Iris pigment epithelial cell (primary cell): ENCODE results near the gene AIRE.
"Not testable (repeated sequence)": the region's sequence is repeated elsewhere in the genome, so short reads cannot be mapped to it uniquely, and the experiment has no call there.

ENCODE experiments used
- DNase-seq: peaks from one replicate; pipeline ENCODE4 v3.0.0-alpha.2; 2011; ENCODE audit warnings: low read depth

The AIRE gene

GRCh38 chr21:44267655-44268142, 18.0 kb upstream of the AIRE start:
- no peak for DNase-seq

GRCh38 chr21:44269090-44269489, 16.6 kb upstream of the AIRE start:
- DNase-seq = no peak

- no peak for DNase-seq
Measured at GRCh38 chr21:44271558-44272283, 14.0 kb upstream of the AIRE start.

GRCh38 chr21:44272284-44272858, 13.3 kb upstream of the AIRE start:
- no peak for DNase-seq

GRCh38 chr21:44273046-44273445, 12.6 kb upstream of the AIRE start:
- DNase-seq = no peak

- no peak for DNase-seq
Measured at GRCh38 chr21:44275041-44275440, 10.6 kb upstream of the AIRE start.

- no peak for DNase-seq
Measured at GRCh38 chr21:44279354-44280260, 6.1 kb upstream of the AIRE start.

GRCh38 chr21:44281801-44282200, 3.9 kb upstream of the AIRE start:
- DNase-seq = no peak

- no peak for DNase-seq
Measured at GRCh38 chr21:44282370-44282769, 3.3 kb upstream of the AIRE start.

GRCh38 chr21:44283211-44283785, 2.4 kb upstream of the AIRE start:
- DNase-seq = not testable (repeated sequence)

GRCh38 chr21:44283948-44284347, 1.7 kb upstream of the AIRE start:
- no peak for DNase-seq

GRCh38 chr21:44286086-44286715, 525 bp downstream of the AIRE start:
- DNase-seq = no peak

GRCh38 chr21:44286716-44287632, 1.3 kb downstream of the AIRE start:
- no peak for DNase-seq

- DNase-seq = no peak
Measured at GRCh38 chr21:44288251-44289110, 2.8 kb downstream of the AIRE start.

GRCh38 chr21:44289381-44290010, 3.8 kb downstream of the AIRE start:
- no peak for DNase-seq

- no peak for DNase-seq
Measured at GRCh38 chr21:44290327-44291077, 4.8 kb downstream of the AIRE start.

GRCh38 chr21:44291078-44291935, 5.6 kb downstream of the AIRE start:
- no peak for DNase-seq
